ENCODE results near the gene THBS3. TPM values are rescaled to one million over a fixed set of nuclear protein-coding genes. Genes with fewer than 3 reads are reported as not detected.
"Not testable (repeated sequence)": the region's sequence is repeated elsewhere in the genome, so short reads cannot be mapped to it uniquely, and the experiment has no call there.

THBS3 gene
- total RNA-seq, 1 experiment from 2014 or later = 33.0 TPM

DNA sequence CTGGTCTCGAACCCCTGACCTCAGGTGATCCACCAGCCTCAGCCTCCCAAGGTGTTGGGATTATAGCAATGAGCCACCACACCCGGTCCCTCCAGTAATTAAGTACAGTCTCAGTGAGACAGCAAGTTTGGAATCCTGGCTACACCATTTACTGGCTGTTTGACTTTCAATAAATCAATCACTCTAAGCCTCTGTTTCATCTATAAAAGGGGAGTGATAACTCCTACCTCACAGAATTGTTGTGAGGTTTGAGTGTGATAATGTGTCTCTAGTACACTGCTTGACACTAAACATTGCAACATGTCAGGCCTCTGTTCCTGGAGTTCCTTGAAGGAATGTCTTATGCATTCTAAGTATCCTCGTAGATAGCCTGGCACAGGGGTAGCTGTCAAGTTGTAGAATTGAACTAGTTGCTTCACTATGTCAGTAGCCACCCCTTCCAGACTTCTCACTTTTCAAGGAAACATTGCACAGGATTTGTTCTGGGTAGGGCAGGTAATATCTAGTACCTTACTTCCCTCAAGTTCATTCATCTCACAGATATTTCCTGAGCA is 35.2 kb upstream of the THBS3 start:
- BruUV-seq (replicated peaks) = no TSS peak
- DNase-seq (ENCODE audit: unreplicated experiment) = no peak
- TF ChIP-seq, protein P1, sequence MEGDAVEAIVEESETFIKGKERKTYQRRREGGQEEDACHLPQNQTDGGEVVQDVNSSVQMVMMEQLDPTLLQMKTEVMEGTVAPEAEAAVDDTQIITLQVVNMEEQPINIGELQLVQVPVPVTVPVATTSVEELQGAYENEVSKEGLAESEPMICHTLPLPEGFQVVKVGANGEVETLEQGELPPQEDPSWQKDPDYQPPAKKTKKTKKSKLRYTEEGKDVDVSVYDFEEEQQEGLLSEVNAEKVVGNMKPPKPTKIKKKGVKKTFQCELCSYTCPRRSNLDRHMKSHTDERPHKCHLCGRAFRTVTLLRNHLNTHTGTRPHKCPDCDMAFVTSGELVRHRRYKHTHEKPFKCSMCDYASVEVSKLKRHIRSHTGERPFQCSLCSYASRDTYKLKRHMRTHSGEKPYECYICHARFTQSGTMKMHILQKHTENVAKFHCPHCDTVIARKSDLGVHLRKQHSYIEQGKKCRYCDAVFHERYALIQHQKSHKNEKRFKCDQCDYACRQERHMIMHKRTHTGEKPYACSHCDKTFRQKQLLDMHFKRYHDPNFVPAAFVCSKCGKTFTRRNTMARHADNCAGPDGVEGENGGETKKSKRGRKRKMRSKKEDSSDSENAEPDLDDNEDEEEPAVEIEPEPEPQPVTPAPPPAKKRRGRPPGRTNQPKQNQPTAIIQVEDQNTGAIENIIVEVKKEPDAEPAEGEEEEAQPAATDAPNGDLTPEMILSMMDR (IDR thresholded peaks at IDR 0.05; ENCODE audit: unreplicated experiment) = no peak
- H3K27me3 Mint-ChIP-seq (ENCODE audit: insufficient read depth, unreplicated experiment) = no peaks in the 10 kb centered on the region
- no peak overlapping the region for H3K27ac Mint-ChIP-seq (ENCODE audit: low read depth, unreplicated experiment)
- ChIA-PET POLR2A (interaction anchor here (0.7 to 3.5 kb wide), 6 partner anchors 15 to 49 kb away, joined by 3 to 34 read pairs (median 15); partner anchors contain the start of genes HCN3 and SCAMP3), CTCF (interaction anchor here (5.7 kb wide), 1 partner anchor 8 kb away, joined by 86 read pairs; no protein-coding TSS in a partner anchor)
- H3K36me3 Mint-ChIP-seq (ENCODE audit: insufficient read depth, unreplicated experiment) = peaks cover 19% of the 10 kb centered on the region
- intact Hi-C loops (cut with micrococcal nuclease) = no loop called here
- H3K4me3 Mint-ChIP-seq (ENCODE audit: unreplicated experiment) = peak overlapping the region; percentile 1
- peaks cover 24% of the 10 kb centered on the region for H3K4me1 Mint-ChIP-seq (ENCODE audit: insufficient read depth, unreplicated experiment)
- no peaks in the 10 kb centered on the region for H3K9me3 Mint-ChIP-seq (ENCODE audit: unreplicated experiment)

DNA sequence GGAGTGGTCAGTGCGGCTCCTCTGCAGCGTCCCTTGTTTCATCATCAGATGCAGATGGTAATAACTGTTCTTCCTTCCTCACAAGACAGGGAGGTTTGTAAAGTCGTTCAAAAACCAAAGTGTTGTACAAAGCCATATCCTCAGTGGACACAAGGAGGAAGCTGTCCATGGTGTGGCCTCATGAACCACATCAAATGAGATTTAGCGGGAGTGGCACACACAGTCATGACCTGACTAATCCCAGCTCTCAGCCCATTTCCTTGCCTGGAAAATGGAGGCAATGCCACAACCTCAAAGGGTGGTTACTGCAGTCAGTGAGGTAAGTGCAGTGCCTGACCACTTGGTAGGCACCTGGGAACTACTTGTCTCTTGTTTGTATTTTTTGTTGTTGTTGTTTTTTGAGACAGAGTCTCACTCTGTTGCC is 34.2 kb upstream of the THBS3 start:
- H3K9me3 Mint-ChIP-seq (ENCODE audit: unreplicated experiment) = no peaks in the 10 kb centered on the region
- peak overlapping the region; percentile 84 for H3K4me3 Mint-ChIP-seq (ENCODE audit: unreplicated experiment)
- intact Hi-C loops (cut with micrococcal nuclease) = no loop called here
- no peaks in the 10 kb centered on the region for H3K27me3 Mint-ChIP-seq (ENCODE audit: insufficient read depth, unreplicated experiment)
- BruUV-seq (replicated peaks) = no TSS peak
- ChIA-PET CTCF (interaction anchor here (0.6 to 5.7 kb wide), 7 partner anchors 9 to 741 kb away, joined by 3 to 86 read pairs (median 3); partner anchors contain the start of genes ENTREP3, MTX1 and THBS3), POLR2A (interaction anchor here (0.6 to 3.2 kb wide), 15 partner anchors 10 to 454 kb away, joined by 3 to 32 read pairs (median 4); partner anchors contain the start of genes ENTREP3, KRTCAP2, SCAMP3 and SLC50A1)
- H3K4me1 Mint-ChIP-seq (ENCODE audit: insufficient read depth, unreplicated experiment) = peaks cover 24% of the 10 kb centered on the region
- H3K27ac Mint-ChIP-seq (ENCODE audit: low read depth, unreplicated experiment) = no peak overlapping the region
- no peak for DNase-seq (ENCODE audit: unreplicated experiment)
- H3K36me3 Mint-ChIP-seq (ENCODE audit: insufficient read depth, unreplicated experiment) = peaks cover 30% of the 10 kb centered on the region
- TF ChIP-seq, protein P1 (IDR thresholded peaks at IDR 0.05; ENCODE audit: unreplicated experiment) = no peak

- Mint-ChIP-seq H3K27me3 (ENCODE audit: insufficient read depth, unreplicated experiment) (no peaks in the 10 kb centered on the region), H3K4me1 (ENCODE audit: insufficient read depth, unreplicated experiment) (peaks cover 24% of the 10 kb centered on the region), H3K36me3 (ENCODE audit: insufficient read depth, unreplicated experiment) (peaks cover 34% of the 10 kb centered on the region), H3K27ac (ENCODE audit: low read depth, unreplicated experiment) (peak overlapping the region; percentile 80), H3K9me3 (ENCODE audit: unreplicated experiment) (no peaks in the 10 kb centered on the region), H3K4me3 (ENCODE audit: unreplicated experiment) (peak overlapping the region; percentile 84)
- DNase-seq (ENCODE audit: unreplicated experiment) = peak; percentile 92
- ChIA-PET POLR2A (interaction anchor here (0.6 to 3.2 kb wide), 21 partner anchors 10 to 1566 kb away, joined by 3 to 32 read pairs (median 3); partner anchors contain the start of genes CLK2, ENTREP3, GON4L and KRTCAP2), CTCF (interaction anchor here (0.6 to 5.7 kb wide), 11 partner anchors 8 to 740 kb away, joined by 3 to 86 read pairs (median 3); partner anchors contain the start of genes ENTREP3, KRTCAP2, MTX1 and THBS3)
- BruUV-seq (replicated peaks) = no TSS peak
- intact Hi-C loops (cut with micrococcal nuclease) = no loop called here
- TF ChIP-seq, protein P1 (IDR thresholded peaks at IDR 0.05; ENCODE audit: unreplicated experiment) = no peak
Measured at GRCh38 chr1:155241069-155241679, 33.5 kb upstream of the THBS3 start.

GRCh38 chr1:155236451-155236850 is 28.8 kb upstream of the THBS3 start:
- Mint-ChIP-seq H3K9me3 (ENCODE audit: unreplicated experiment) (no peaks in the 10 kb centered on the region), H3K36me3 (ENCODE audit: insufficient read depth, unreplicated experiment) (peaks cover 35% of the 10 kb centered on the region), H3K27me3 (ENCODE audit: insufficient read depth, unreplicated experiment) (no peaks in the 10 kb centered on the region), H3K27ac (ENCODE audit: low read depth, unreplicated experiment) (no peak overlapping the region), H3K4me3 (ENCODE audit: unreplicated experiment) (no peak overlapping the region), H3K4me1 (ENCODE audit: insufficient read depth, unreplicated experiment) (peaks cover 11% of the 10 kb centered on the region)
- TF ChIP-seq, protein P1 (IDR thresholded peaks at IDR 0.05; ENCODE audit: unreplicated experiment) = no peak
- DNase-seq (ENCODE audit: unreplicated experiment) = no peak
- CTCF ChIA-PET = interaction anchor here (0.6 to 1.9 kb wide), 5 partner anchors 14 to 87 kb away, joined by 3 to 9 read pairs (median 3); no protein-coding TSS in a partner anchor
- POLR2A ChIA-PET = interaction anchor here (0.9 kb wide), 1 partner anchor 12 kb away, joined by 3 read pairs; no protein-coding TSS in a partner anchor
- intact Hi-C loops (cut with micrococcal nuclease) = no loop called here
- BruUV-seq (replicated peaks) = no TSS peak

DNA sequence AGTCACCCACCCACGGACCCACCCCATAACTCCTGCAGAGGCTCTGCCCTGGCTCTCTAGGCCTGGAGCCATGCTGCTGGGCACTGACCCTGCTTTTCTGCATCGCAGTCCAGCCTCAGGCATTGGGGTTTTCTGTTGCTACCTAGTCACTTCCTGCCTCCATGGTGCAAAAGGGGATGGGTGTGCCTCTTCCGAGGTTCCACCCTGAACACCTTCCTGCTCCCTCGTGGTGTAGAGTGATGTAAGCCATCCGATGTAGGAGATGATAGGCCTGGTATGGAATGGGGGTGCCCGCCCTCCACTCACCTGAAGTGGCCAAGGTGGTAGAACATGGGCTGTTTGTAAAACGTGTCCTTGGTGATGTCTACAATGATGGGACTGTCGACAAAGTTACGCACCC is 27.7 kb upstream of the THBS3 start:
- H3K4me1 Mint-ChIP-seq (ENCODE audit: insufficient read depth, unreplicated experiment); BruUV-seq (replicated peaks); POLR2A ChIA-PET; DNase-seq (ENCODE audit: unreplicated experiment); H3K4me3 Mint-ChIP-seq (ENCODE audit: unreplicated experiment); H3K9me3 Mint-ChIP-seq (ENCODE audit: unreplicated experiment); intact Hi-C loops (cut with micrococcal nuclease); H3K27ac Mint-ChIP-seq (ENCODE audit: low read depth, unreplicated experiment); H3K27me3 Mint-ChIP-seq (ENCODE audit: insufficient read depth, unreplicated experiment): not testable (repeated sequence)
- CTCF ChIA-PET = interaction anchor here (0.6 to 1.9 kb wide), 3 partner anchors 15 to 88 kb away, joined by 3 to 9 read pairs (median 3); no protein-coding TSS in a partner anchor
- H3K36me3 Mint-ChIP-seq (ENCODE audit: insufficient read depth, unreplicated experiment) = peaks cover 35% of the 10 kb centered on the region

GRCh38 chr1:155233502-155233901 is 25.8 kb upstream of the THBS3 start:
- BruUV-seq (replicated peaks) = not testable (repeated sequence)

More at GRCh38 chr1:155233502-155233901, 25.8 kb upstream of the THBS3 start:
- H3K4me1 Mint-ChIP-seq (ENCODE audit: insufficient read depth, unreplicated experiment); H3K27ac Mint-ChIP-seq (ENCODE audit: low read depth, unreplicated experiment); H3K4me3 Mint-ChIP-seq (ENCODE audit: unreplicated experiment); H3K9me3 Mint-ChIP-seq (ENCODE audit: unreplicated experiment); DNase-seq (ENCODE audit: unreplicated experiment); POLR2A ChIA-PET; intact Hi-C loops (cut with micrococcal nuclease); H3K27me3 Mint-ChIP-seq (ENCODE audit: insufficient read depth, unreplicated experiment): not testable (repeated sequence)
- H3K36me3 Mint-ChIP-seq (ENCODE audit: insufficient read depth, unreplicated experiment) = peaks cover 29% of the 10 kb centered on the region
- CTCF ChIA-PET = interaction anchor here (0.7 kb wide), 1 partner anchor 8 kb away, joined by 3 read pairs; no protein-coding TSS in a partner anchor

All from MCF 10A (cell line).